ENCODE measurements around the gene HECTD2. TPM values are rescaled to one million over a fixed set of nuclear protein-coding genes. Genes with fewer than 3 reads are reported as not detected.

The HECTD2 gene
- total and polyA plus RNA-seq, 2 of the 8 experiments (the other 6 are each of a cell fraction or from before 2014, with no cell fraction given): 5.7 to 11.9 TPM

DNA sequence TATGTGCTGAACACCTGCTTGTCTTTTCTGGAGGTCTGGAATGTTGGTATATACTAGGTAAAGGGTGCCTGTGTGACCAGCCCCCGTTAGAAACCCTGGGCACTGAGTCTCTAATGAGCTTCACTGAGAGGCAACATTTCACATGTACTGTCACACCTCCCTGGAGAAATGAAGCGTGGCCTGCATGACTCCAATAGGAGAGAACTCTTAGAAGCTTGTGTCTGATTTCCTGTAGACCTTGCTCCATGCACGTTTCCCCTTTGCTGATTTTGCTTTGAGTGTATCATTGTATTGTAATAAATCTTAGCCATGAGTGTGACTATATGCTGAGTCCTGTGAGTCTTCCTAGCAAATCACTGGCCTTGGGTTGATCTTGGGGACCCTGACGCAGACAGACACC lies 139.9 kb downstream of the HECTD2 start:
- Histone ChIP-seq H4K91ac (replicated peaks; ENCODE audit: insufficient read length, low read length) (no peak overlapping the region), H3K79me1 (ENCODE audit: low read depth, low read length) (no peaks in the 10 kb centered on the region), H2BK20ac (ENCODE audit: low read length) (no peak overlapping the region), H3K4ac (replicated peaks; ENCODE audit: insufficient read length, low read depth, low read length) (no peak overlapping the region), H3K27me3 (replicated peaks in 1 of 4; ENCODE audit: control insufficient read depth in 3 of 4, extremely low read depth in 1 of 4, insufficient read depth in 3 of 4, low read length in 3 of 4) (no peaks in the 10 kb centered on the region), H3K4me2 (ENCODE audit: insufficient read depth in 1 of 2, low read depth in 2 of 2, low read length in 2 of 2) (no peak overlapping the region), H2AK5ac (ENCODE audit: low read depth, low read length) (no peak overlapping the region), H3K36me3 (ENCODE audit: control insufficient read depth in 2 of 4, insufficient read depth in 4 of 4, low read length in 3 of 4) (no peaks in the 10 kb centered on the region), H4K20me1 (replicated peaks in 1 of 2; ENCODE audit: control insufficient read depth in 1 of 2, insufficient read depth in 2 of 2, low read length in 2 of 2) (no peaks in the 10 kb centered on the region), H3K14ac (ENCODE audit: insufficient read length) (no peak overlapping the region), H2BK5ac (ENCODE audit: low read depth, low read length) (no peak overlapping the region), H2BK120ac (replicated peaks; ENCODE audit: low read depth, low read length) (no peak overlapping the region), H2AFZ (ENCODE audit: low read length) (no peak overlapping the region), H3K23me2 (ENCODE audit: low read depth, low read length) (no peaks in the 10 kb centered on the region), H3K56ac (replicated peaks; ENCODE audit: insufficient read length, low read depth, low read length) (no peak overlapping the region), H3K18ac (ENCODE audit: extremely low read depth, low read length) (no peak overlapping the region), H3K23ac (ENCODE audit: insufficient read length) (no peak overlapping the region), H2BK15ac (ENCODE audit: low read length) (no peak overlapping the region), H2BK12ac (ENCODE audit: low read depth, low read length) (no peak overlapping the region), H4K5ac (ENCODE audit: insufficient read length, low read depth, low read length) (no peak overlapping the region), H3K27ac (ENCODE audit: low read depth, low read length) (no peak overlapping the region), H3K4me1 (replicated peaks in 1 of 4; ENCODE audit: control insufficient read depth in 3 of 4, insufficient read depth in 4 of 4, low read length in 3 of 4) (no peaks in the 10 kb centered on the region; a peak in 2 of 7 replicates), H3K4me3 (ENCODE audit: extremely low read depth in 1 of 4, insufficient read depth in 2 of 4, low read depth in 3 of 4, low read length in 4 of 4) (no peak overlapping the region), H3K9ac (replicated peaks in 1 of 4; ENCODE audit: extremely low read depth in 1 of 4, low read depth in 3 of 4, low read length in 3 of 4) (no peak overlapping the region), H4K8ac (ENCODE audit: extremely low read depth, insufficient read depth, low read length) (no peak overlapping the region), H3K9me3 (ENCODE audit: insufficient read depth in 2 of 2, low read depth in 1 of 2, low read length in 1 of 2) (no peaks in the 10 kb centered on the region), H3K79me2 (ENCODE audit: control insufficient read depth in 1 of 2, insufficient read depth in 2 of 2, low read length in 2 of 2) (no peaks in the 10 kb centered on the region)
- CTCF ChIA-PET (ENCODE audit: partially characterized antibody): interaction anchor here (0.6 to 4.1 kb wide), 11 partner anchors 9 to 233 kb away, joined by 3 to 31 read pairs (median 5); no protein-coding TSS in a partner anchor
- 88% methylated on average over 4 of the region's 4 CpGs; no CpG with 5 or more reads in 1 of the 2 experiments for WGBS, 2 experiments (ENCODE audit: extremely low coverage in 1 of 2, insufficient coverage in 1 of 2, insufficient read length in 1 of 2, insufficient replicate concordance in 2 of 2, low coverage in 1 of 2, low lambda C conversion rate in 2 of 2, missing lambda C conversion rate in 1 of 2)
- POLR2A ChIA-PET (ENCODE audit: partially characterized antibody): no interaction called here
- DNase-seq (ENCODE audit: low read depth in 1 of 2, low spot score in 2 of 2) (peak in 1 of 2 experiments; percentile 10), FAIRE-seq (no peak)
- TF ChIP-seq ASH2L (IDR thresholded peaks at IDR 0.05; ENCODE audit: low read length): no peak
- no peak for TF ChIP-seq SIX5 (IDR thresholded peaks at IDR 0.05; ENCODE audit: low read depth, low read length)
- no peak for TF ChIP-seq CHD1 (IDR thresholded peaks at IDR 0.05; ENCODE audit: low read depth, low read length)
- no peak for TF ChIP-seq SRF (IDR thresholded peaks at IDR 0.05; ENCODE audit: low read depth, low read length)
- TF ChIP-seq CREB1 (IDR thresholded peaks at IDR 0.05): no peak
- TF ChIP-seq, protein P1, sequence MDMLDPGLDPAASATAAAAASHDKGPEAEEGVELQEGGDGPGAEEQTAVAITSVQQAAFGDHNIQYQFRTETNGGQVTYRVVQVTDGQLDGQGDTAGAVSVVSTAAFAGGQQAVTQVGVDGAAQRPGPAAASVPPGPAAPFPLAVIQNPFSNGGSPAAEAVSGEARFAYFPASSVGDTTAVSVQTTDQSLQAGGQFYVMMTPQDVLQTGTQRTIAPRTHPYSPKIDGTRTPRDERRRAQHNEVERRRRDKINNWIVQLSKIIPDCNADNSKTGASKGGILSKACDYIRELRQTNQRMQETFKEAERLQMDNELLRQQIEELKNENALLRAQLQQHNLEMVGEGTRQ (IDR thresholded peaks at IDR 0.05; ENCODE audit: low read length): no peak
- TF ChIP-seq RXRA (IDR thresholded peaks at IDR 0.05; ENCODE audit: insufficient read depth, low read depth, low read length): no peak
- no peak for TF ChIP-seq CHD2 (IDR thresholded peaks at IDR 0.05; ENCODE audit: low read length)
- no peak for TF ChIP-seq RNF2 (IDR thresholded peaks at IDR 0.05; ENCODE audit: borderline replicate concordance, low read depth, low read length, missing control alignments, poor library complexity, severe bottlenecking)
- no peak for TF ChIP-seq CTBP2 (IDR thresholded peaks at IDR 0.05; ENCODE audit: borderline replicate concordance, insufficient read depth, insufficient read length, low read length)
- TF ChIP-seq RFX5 (IDR thresholded peaks at IDR 0.05; ENCODE audit: borderline replicate concordance, low read depth, low read length): no peak
- no peak for TF ChIP-seq KDM1A (IDR thresholded peaks at IDR 0.05; ENCODE audit: borderline replicate concordance, low read length)
- TF ChIP-seq POU5F1 (IDR thresholded peaks at IDR 0.05; ENCODE audit: low read depth, low read length): no peak
- no peak for TF ChIP-seq NANOG (IDR thresholded peaks at IDR 0.05; ENCODE audit: insufficient read depth, low read depth, low read length, poor library complexity, severe bottlenecking)

All from H1 (cell line).